Stimulated activated CD4-positive, alpha-beta T cell treated with anti-CD3 and anti-CD28 coated beads, Interleukin-4, amount 100 ng/mL, for 1 hour (primary cell): Measurements from ENCODE around the gene BCL6B.
A peak's percentile ranks its signal among the peaks of the same experiment; 100 is the strongest.
"Not testable (repeated sequence)": the region's sequence is repeated elsewhere in the genome, so short reads cannot be mapped to it uniquely, and the experiment has no call there.

Source experiments
- DNase-seq: peaks from one replicate; pipeline ENCODE4 v3.0.0-alpha.2; 2020

BCL6B gene

DNA sequence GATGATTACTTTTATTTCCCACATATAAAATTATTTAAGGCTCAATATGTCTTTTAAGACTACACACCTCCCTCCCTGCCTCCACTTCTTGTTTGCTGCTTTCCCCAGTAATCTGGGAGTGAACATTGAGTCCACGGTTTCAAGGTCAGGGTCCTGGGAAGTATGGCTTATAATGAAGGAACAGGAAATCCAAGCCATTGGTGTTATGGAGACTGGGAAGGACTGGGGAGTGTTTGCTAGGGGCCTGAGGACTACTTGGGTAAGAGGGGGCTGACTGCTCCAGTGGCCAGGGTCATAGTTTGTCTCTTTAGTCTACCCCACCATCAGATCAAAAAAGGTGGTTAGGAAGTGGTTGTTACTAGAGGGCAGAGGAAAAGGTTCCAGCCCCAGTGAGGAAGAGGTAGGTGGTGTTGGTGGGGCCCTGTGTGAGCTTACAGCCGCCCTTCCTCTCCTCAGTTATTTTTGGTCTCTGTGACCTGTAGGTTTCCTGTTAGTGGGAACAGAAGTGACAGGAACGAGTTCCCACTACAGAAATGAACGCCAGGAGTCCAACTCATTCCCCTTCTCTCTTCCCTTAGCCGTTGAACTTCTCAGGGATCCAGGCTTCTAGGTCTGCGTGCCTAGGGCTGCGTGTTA lies 12.2 kb downstream of the BCL6B start:
- DNase-seq: no peak

DNA sequence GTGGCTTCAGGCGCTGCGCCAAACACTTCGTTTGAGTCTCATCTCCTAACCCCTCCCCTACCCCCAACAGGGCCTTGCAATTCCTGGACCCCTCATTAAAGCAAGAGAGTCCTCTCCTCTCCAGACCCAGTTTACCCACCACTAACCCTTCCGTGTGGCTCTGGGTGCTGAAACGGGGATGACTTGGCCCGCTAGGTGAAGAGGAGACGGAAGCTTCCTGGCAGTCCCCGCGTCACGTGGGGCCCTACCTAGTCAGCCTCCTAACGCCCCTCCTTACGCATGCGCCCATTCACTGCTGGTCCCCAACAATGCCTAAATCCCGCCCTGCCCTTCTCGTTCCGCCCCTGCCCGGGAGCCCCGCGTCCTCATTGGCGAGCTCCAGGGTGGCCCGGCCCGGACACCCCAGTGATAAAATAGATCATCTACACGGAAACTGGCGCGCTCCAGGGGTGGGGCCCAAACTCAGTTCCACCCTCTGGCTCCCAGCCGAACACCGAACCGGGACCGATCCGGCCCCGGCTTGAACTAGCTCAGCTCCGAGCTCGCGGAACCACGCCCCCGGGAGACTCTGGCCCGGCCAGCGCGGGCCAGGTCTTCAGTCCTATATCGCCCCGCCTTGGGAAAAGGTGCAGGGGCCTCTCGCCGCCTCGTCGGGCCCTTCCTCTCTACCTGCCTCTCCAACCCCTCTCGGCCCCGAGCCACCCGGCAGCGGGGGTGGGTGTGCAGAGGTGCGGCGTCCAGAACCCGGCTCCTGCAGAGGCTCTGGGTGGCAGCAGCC lies 12.9 kb downstream of the BCL6B start, which contains the start of gene SLC16A13:
Gene SLC16A13, plus strand, starts transcription at position 425 of the 778 bp plus-strand sequence. CDS start 368 bp downstream, outside the sequence.
- DNase-seq: peak; percentile 98

DNA sequence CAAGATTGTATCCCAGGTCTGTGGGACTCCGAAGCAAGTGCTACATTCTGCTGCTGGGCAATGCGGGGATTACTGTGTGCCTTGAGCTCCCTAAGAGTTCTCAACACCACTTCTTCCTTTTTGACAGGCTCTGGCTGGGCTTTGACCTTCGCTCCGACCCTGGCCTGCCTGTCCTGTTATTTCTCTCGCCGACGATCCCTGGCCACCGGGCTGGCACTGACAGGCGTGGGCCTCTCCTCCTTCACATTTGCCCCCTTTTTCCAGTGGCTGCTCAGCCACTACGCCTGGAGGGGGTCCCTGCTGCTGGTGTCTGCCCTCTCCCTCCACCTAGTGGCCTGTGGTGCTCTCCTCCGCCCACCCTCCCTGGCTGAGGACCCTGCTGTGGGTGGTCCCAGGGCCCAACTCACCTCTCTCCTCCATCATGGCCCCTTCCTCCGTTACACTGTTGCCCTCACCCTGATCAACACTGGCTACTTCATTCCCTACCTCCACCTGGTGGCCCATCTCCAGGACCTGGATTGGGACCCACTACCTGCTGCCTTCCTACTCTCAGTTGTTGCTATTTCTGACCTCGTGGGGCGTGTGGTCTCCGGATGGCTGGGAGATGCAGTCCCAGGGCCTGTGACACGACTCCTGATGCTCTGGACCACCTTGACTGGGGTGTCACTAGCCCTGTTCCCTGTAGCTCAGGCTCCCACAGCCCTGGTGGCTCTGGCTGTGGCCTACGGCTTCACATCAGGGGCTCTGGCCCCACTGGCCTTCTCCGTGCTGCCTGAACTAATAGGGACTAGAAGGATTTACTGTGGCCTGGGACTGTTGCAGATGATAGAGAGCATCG lies 15.4 kb downstream of the BCL6B start:
- DNase-seq: no peak

DNA sequence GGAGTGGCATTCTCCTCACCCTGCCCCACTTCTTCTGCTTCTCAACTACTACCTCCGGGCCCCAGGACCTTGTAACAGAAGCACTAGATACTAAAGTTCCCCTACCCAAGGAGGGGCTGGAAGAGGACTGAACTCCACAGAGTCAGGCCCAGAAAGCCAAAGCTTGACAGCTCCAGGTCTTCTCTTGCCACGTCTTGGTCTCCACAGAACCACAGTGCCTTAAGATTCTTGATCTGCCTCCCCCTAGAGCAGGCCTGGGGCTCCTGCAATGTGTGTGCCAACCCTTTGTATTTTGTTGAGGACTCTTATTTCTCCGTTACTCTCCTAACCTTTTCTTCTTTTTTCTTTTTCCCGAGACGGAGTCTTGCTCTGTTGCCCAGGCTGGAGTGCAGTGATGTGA lies 17.0 kb downstream of the BCL6B start:
- no peak for DNase-seq

DNA sequence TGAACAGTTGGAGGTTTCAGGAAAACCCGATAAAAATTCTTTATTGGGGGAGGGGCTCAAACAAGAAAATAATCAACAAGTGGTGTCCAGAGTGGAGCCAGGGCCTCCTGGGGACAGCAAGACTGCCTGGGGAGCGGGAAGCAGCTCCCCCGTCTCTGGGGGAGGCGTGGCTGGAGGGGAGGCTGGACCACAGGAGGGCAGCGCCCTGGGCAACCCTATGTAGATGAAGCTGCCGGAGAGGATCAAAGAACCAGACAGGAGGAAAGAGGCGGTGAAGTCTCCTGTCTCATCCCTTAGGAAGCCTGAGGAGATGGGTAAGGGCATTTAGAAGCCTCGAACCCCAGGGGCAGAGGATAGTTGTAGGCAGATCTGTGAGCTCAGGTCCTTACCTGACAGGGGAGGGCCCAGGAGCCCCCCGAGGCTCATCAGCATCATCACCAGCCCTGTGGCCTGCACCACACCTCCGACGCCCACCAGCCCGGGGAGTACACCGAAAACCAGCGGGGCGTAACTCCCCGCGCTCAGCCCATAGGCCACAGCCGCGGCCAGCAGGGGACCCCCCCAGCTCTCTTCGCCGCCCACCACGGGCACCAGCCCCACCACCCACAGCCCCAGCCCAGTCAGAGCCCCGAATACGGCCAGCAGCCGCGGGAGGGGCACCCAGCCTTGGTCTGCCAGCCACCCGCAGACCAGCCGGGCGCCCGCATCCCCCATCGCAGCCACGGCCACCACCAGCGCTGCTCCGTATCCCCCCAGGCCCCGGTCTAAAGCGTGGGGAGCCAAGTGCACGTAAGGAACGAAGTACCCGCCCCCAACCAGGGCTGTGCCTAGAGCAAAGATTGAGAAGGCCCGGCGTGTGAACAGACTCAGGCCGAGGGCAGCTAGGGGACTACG lies 19.0 kb downstream of the BCL6B start:
- peak; percentile 34 for DNase-seq

DNA sequence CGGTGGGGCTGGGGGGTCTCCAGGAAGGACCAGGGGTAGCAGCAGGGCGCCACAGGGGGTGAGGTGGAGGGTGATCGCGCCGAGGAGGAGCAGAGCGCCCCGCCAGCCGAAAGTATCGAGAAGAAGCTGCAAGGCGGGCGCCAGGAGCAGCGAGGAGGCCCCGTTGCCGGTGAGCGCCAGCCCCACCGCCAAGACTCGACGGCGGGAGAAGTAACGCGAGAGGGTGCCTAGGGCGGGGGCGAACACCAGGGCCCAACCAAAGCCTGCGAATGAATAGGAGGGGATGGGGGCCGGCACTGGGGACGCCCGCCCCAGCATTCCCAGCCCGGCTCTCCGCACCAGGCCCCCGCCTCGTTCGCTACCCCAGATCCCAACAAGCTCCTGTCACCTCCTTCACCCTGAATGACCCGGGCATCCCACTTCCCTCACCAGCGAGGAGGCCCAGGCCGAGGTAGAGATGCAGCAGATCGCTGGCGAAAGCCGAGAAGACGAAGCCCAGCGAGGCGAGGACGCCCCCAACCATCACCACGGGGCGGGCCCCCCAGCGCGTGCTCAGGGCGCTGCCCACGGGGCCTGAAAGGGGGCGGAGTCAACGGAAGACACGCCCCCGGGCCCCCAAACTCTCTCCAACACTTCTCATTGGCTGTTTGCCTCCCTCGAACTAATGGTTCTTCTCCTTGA lies 19.8 kb downstream of the BCL6B start:
- DNase-seq: peak; percentile 55

DNA sequence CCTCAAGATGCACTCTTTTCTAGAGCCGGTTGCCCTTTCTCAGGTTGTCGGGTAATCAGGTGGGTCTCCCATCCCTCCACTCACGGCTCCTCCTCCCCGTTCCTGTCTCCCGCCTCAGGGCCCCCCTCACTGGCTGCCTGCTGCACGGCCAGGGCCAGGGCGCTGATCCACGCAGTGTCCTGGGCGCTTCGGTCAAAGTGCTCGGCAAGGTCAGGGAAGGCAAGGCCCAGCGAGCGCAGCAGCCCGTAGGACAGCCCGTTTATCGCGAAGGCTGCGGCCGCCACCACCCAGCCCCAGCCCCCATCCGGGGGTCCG lies 20.3 kb downstream of the BCL6B start:
- DNase-seq: no peak

DNA sequence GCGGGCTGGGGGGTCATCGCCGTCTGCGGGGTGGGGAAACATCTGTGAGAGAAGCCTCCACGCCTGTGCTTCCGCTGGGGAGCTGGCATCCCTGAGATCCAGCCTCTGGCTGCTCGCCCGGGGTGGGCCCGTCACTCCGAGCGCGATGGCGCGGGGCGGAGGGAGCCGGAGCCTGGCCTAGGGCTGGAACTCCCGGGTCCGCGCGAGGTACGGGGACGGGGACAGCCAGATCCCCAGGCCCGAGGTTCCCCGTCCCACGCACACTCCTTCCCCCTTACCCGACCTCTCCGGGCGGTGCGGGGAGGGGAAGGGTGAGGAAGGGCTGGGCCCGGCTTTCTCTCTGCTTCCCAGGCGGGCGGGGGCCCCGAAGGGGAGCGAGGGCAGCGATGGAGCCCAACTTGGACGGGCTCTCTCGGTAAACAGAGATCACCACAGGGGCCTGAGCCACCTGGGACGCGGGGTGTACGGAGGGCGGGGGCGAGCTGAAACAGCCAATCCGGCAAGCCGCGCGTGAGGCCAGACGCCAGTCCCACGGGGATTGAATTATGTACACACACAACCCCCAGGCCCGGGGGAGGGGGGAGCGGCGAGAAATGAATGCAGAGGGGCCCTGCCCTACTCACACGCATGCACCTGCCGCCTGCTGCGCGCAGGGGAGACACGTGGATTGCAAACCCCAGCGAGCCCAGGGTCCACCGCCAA lies 20.8 kb downstream of the BCL6B start, which contains the start of gene SLC16A11:
Gene SLC16A11, minus strand, starts transcription at position 596 of the 702 bp plus-strand sequence. Its CDS starts 579 bp downstream, at position 17.
- DNase-seq: peak; percentile 48

DNA sequence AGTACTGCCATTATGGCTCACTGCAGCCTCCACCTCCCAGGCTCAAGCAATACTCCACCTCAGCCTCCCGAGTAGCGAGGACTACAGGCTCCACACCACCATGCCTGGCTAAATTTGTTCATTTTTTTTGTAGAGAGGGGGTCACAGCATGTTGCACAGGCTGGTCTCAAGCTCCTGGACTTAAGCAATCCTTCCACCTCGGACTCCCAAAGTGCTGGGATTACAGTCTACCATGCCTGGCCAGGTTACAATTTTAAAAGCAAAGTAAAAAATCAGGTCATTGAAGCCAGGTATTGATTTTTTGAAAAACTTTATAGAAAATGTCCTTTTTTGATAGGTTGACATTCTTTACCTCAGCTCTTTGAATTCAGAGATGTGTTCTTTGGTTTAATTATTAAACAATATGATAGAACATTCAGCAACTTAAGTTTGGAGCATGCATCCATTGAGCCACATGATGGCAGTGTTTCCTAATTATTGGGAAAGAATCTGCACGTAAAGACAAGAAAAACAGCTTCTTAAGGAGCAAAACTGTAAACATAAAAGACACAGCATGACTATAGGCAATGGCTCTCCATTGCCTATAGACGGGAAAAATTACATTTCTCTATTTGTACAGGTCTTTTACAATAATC lies 22.8 kb downstream of the BCL6B start:
- DNase-seq: no peak

DNA sequence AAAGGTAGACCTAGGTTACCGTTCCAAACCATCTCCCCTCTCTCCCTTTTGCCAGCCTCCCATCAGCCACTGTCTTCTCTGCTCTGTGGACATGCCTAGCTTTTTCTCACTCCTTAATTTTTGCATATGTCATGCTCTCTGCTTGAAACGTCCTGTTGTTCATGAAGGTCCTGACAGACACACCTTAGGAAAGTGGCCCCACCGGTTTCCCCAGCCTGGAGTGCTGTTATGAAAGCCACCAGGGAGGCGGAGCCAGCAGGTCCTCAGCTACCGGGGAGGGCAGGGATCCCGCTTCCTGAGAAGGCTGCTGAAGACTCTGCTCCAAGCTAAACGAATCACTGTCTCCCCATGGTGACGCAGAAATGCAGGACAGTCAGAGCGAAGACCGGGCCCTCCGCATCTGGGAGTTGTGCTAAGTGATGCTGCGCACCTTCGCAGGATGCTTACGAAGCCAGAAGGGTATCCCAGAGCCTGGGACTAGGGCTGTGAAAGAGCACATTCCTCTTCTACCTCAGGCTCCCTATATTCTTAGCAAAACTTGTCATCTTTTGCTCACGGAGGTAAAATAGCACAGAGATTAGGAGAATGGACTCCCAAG lies 23.4 kb downstream of the BCL6B start:
- peak; percentile 28 for DNase-seq

DNA sequence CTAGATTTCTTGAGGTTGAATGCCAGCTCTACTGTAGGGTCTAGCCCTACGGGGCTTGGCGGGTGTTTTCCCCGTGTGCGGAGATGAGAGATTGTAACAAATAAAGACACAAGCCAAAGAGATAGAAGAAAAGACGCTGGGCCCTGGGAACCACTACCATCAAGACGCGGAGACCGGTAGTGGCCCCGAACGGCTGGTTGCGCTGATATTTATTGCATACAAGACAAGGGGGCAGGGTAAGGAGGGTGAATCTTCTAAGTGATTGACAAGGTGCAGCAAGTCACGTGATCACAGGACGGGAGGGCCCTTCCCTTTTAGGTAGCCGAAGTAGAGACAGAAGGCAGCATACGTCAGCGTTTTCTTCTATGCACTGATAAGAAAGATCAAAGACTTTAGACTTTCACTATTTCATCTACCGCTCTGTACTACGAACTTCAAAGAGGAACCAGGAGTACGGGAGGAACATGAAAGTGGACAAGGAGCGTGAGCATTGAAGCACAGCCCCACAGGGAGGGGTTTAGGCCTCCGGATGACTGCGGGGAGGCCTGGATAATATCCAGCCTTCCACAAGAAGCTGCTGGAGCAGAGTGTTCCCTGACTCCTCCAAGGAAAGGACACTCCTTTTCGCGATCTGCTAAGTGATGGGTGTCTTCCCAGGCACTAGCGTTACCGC lies 24.0 kb downstream of the BCL6B start:
- DNase-seq: peak; percentile 58

DNA sequence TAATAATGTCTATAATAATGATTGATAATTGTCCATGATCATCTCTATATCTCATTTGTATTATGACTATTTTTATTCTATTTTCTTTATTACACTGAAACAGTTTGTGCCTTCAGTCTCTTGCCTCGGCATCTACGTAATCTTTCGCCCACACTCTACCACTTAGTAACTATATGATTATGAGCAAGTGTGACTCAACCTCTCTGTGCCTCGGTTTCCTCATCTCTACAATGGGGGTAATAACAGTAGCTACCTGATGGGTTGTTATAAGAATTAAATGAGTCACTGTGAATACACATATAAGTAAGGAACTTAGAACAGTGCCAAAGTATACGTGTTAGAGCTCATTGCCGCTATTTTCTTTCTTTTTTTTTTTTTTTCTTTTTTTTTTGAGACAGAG lies 24.7 kb downstream of the BCL6B start:
- DNase-seq: no peak

DNA sequence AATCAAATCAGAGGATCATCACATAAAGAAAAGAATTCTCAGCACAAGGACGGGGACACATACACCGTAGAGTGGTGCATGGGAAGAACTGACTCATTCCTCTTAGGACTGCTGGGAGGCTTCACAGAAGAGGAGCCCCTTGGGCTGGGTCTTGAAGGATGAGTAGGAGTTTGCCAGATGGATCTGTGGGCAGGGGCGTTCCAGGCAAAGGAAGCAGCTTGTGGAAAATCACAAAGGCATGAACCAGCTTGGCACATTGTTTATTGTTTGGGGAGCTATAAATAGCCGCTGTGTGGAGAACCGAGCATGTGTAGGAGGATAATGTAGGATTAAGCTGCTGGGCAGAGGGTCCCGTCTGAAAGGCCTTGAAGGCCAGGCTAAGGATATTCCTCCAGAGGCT lies 26.1 kb downstream of the BCL6B start:
- no peak for DNase-seq

DNA sequence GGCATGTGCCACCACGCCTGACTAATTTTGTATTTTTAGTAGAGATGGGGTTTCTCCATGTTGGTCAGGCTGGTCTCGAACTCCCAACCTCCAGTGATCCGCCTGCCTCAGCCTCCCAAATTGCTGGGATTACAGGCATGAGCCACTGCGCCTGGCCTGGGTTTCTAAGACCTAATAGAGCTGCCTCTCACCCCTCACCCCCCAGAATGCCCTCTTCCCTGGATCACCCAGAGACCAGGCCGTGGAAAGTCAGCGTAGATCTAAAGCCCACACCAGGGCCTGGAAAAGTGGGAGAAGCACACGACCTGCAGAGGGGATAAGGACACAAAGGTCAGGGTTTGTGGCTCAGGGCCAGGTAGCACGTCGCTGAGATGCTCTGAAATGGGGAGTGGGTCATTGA lies 27.7 kb downstream of the BCL6B start:
- not testable (repeated sequence) for DNase-seq

DNA sequence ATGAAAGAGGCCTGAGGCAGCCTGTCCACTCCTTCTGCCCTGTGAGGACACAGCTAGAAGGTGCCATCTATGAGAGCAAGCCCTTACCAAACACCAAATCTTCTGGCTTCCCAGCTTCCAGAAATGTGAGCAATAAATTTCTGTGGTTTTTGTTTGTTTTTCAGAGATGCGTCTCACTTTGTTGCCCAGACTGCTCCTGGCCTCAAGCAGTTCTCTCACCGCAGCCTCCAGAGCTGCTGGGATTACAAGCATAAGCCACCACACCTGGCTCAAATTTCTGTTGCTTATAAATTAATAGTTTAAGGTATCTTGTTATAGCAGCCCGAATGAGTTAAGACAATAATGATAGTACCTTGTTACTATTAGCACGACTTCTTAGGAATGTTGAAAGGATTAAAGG lies 33.5 kb downstream of the BCL6B start:
- no peak for DNase-seq

DNA sequence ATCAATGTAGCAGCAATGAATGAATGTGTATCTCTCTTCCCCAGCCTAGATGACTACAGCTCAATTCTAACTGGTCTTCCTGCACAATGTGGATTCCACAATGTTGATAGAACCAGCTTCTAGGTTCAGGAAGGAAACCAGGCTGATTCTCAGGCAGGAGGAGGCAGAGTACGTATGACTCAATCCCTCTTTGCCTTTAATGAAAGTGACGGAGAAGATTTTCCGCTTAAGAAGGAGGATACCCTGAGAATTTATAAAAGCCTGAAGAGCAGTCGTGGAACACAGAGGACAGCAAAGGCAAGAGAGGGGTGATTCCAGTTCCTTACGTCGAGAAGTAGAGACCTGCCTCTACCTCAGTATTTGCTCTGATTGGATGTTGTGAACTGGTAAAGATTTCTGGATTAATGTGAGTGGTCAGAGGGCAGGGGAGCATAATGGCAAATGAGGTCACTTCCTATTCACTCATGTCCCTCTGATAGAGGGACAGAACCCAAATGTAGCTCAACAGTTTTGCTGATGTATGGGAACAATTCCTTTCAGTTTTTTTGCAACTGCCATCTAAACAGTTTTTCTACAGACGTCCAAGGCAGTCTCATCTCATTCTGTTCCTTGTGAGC lies 36.1 kb downstream of the BCL6B start:
- no peak for DNase-seq

DNA sequence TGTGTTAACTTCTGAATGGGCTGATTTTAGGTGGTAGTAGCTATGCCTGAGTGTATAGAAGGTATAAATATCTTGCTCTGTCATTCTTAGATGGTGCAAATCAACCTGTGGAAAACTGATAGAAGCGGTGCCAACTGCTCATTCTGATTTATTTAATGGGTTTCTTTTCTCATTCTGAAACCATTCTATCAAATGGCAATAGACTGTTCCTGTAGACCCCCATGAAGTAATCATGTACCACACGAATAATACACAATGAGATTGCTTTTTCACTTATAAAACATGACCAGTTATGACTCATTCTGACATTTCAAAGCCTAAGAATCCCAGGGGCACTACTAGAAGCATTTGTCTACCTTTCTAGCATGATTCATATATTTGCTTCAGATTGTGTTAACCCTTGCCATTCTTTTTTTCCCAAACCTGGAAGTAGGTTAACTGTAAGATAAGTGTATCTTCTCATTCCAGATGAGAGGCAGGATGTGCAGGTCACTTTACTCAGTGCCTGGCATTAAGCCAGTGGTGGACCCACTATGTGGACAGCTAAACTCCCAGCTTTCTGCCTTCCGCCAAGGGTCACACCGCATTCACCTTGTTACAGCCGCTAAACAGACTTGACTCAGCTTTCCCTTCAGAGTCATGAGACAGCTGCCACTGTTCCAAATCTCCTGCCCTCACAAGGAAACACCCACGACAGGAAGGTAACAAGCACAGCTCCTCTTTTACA lies 37.5 kb downstream of the BCL6B start:
- peak; percentile 43 for DNase-seq

DNA sequence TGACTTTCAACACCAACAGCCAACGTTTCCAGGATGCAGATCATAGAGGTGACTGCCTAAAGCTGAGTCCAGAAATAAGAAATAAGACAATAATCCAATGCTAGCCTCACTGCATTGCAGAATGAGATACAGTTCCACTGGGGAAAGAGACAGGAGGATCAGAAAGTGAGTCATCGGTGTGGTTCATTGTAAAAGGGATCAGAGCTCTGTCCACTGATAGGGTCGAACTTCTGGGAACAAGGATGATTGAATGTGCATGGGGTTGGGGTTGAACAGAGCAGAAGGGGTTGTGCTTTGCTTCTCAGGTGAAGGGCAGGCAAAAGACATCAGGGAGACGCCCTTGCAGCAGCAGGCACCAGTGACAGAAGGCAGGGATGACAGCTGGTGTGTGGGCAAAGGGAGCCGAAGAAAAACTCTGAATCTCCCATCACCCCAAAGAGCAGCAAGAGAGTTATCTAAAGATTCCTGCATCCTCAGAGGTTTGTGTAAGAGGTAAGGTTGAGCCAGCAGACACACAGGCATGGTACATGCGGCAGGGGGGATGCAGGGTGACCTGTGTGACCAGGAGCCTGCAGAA lies 40.8 kb downstream of the BCL6B start:
- DNase-seq: no peak
